ENCODE data around the gene LCMT2.
"Not testable (repeated sequence)": the region's sequence is repeated elsewhere in the genome, so short reads cannot be mapped to it uniquely, and the experiment has no call there.

LCMT2 gene

GRCh38 chr15:43302205-43302817 lies 28.1 kb downstream of the LCMT2 start, which contains the start of gene TGM7:
Gene TGM7, minus strand, starts transcription at chr15:43302255.
- H3K27me3 ChIP-seq (ENCODE audit: control insufficient read depth in 1 of 2, insufficient read depth in 2 of 2, low read length in 2 of 2): peaks cover 0 to 7% of the 10 kb centered on the region in 2 donors
- no peak within 1 kb of the TSS for H3K9ac ChIP-seq (ENCODE audit: low read length)
- H3K9me3 ChIP-seq (ENCODE audit: low read length): no peaks in the 10 kb centered on the region
- H3K36me3 ChIP-seq (ENCODE audit: insufficient read depth, low read length): no peaks in the 10 kb centered on the region
- no peak within 1 kb of the TSS for H3K4me3 ChIP-seq (ENCODE audit: low read depth in 1 of 2, low read length in 2 of 2)
- H3K27ac ChIP-seq (ENCODE audit: low read depth, low read length): no peak within 1 kb of the TSS
- H3K4me1 ChIP-seq (ENCODE audit: insufficient read depth, low read length): no peaks in the 10 kb centered on the region

- Histone ChIP-seq H3K9me3 (ENCODE audit: low read length) (no peaks in the 10 kb centered on the region), H3K4me3 (ENCODE audit: low read depth in 1 of 2, low read length in 2 of 2) (no peak overlapping the region), H3K27me3 (ENCODE audit: control insufficient read depth in 1 of 2, insufficient read depth in 2 of 2, low read length in 2 of 2) (peaks cover 10 to 13% of the 10 kb centered on the region in 2 donors), H3K36me3 (ENCODE audit: insufficient read depth, low read length) (no peaks in the 10 kb centered on the region), H3K9ac (ENCODE audit: low read length) (no peak overlapping the region), H3K4me1 (ENCODE audit: insufficient read depth, low read length) (no peaks in the 10 kb centered on the region), H3K27ac (ENCODE audit: low read depth, low read length) (no peak overlapping the region)
Observed at GRCh38 chr15:43299884-43300283, 30.5 kb downstream of the LCMT2 start.

GRCh38 chr15:43299411-43299810 lies 31.0 kb downstream of the LCMT2 start:
- H3K36me3 ChIP-seq (ENCODE audit: insufficient read depth, low read length): no peaks in the 10 kb centered on the region
- no peak overlapping the region for H3K4me3 ChIP-seq (ENCODE audit: low read depth in 1 of 2, low read length in 2 of 2)

GRCh38 chr15:43294091-43294706 lies 36.2 kb downstream of the LCMT2 start:
- H3K9me3 ChIP-seq (ENCODE audit: low read length): no peaks in the 10 kb centered on the region
- H3K4me1 ChIP-seq (ENCODE audit: insufficient read depth, low read length): peaks cover 3% of the 10 kb centered on the region
- H3K36me3 ChIP-seq (ENCODE audit: insufficient read depth, low read length): no peaks in the 10 kb centered on the region
- no peak overlapping the region for H3K4me3 ChIP-seq (ENCODE audit: low read depth in 1 of 2, low read length in 2 of 2)
- peaks cover 21 to 23% of the 10 kb centered on the region in 2 donors for H3K27me3 ChIP-seq (ENCODE audit: control insufficient read depth in 1 of 2, insufficient read depth in 2 of 2, low read length in 2 of 2)
- no peak overlapping the region for H3K9ac ChIP-seq (ENCODE audit: low read length)
- H3K27ac ChIP-seq (ENCODE audit: low read depth, low read length): no peak overlapping the region

More at GRCh38 chr15:43299411-43299810, 31.0 kb downstream of the LCMT2 start:
- Histone ChIP-seq H3K9me3 (ENCODE audit: low read length) (no peaks in the 10 kb centered on the region), H3K9ac (ENCODE audit: low read length) (no peak overlapping the region), H3K4me1 (ENCODE audit: insufficient read depth, low read length) (no peaks in the 10 kb centered on the region), H3K27ac (ENCODE audit: low read depth, low read length) (no peak overlapping the region), H3K27me3 (ENCODE audit: control insufficient read depth in 1 of 2, insufficient read depth in 2 of 2, low read length in 2 of 2) (peaks cover 15 to 18% of the 10 kb centered on the region in 2 donors)

- H3K9ac ChIP-seq (ENCODE audit: low read length): no peak overlapping the region
- no peak overlapping the region for H3K4me3 ChIP-seq (ENCODE audit: low read depth in 1 of 2, low read length in 2 of 2)
- peaks cover 21 to 23% of the 10 kb centered on the region in 2 donors for H3K27me3 ChIP-seq (ENCODE audit: control insufficient read depth in 1 of 2, insufficient read depth in 2 of 2, low read length in 2 of 2)
- H3K9me3 ChIP-seq (ENCODE audit: low read length): no peaks in the 10 kb centered on the region
- peaks cover 3% of the 10 kb centered on the region for H3K4me1 ChIP-seq (ENCODE audit: insufficient read depth, low read length)
- no peak overlapping the region for H3K27ac ChIP-seq (ENCODE audit: low read depth, low read length)
- H3K36me3 ChIP-seq (ENCODE audit: insufficient read depth, low read length): no peaks in the 10 kb centered on the region
Observed at GRCh38 chr15:43293432-43293831, 36.9 kb downstream of the LCMT2 start.

GRCh38 chr15:43292375-43293078 lies 37.8 kb downstream of the LCMT2 start:
- peaks cover 18 to 21% of the 10 kb centered on the region in 2 donors for H3K27me3 ChIP-seq (ENCODE audit: control insufficient read depth in 1 of 2, insufficient read depth in 2 of 2, low read length in 2 of 2)
- no peaks in the 10 kb centered on the region for H3K9me3 ChIP-seq (ENCODE audit: low read length)
- H3K36me3 ChIP-seq (ENCODE audit: insufficient read depth, low read length): no peaks in the 10 kb centered on the region
- no peak overlapping the region for H3K9ac ChIP-seq (ENCODE audit: low read length)
- H3K4me3 ChIP-seq (ENCODE audit: low read depth in 1 of 2, low read length in 2 of 2): no peak overlapping the region
- H3K4me1 ChIP-seq (ENCODE audit: insufficient read depth, low read length): peaks cover 3% of the 10 kb centered on the region
- no peak overlapping the region for H3K27ac ChIP-seq (ENCODE audit: low read depth, low read length)

GRCh38 chr15:43289656-43290055 lies 40.7 kb downstream of the LCMT2 start:
- not testable (repeated sequence) for H3K4me3 ChIP-seq (ENCODE audit: low read depth in 1 of 2, low read length in 2 of 2); H3K9ac ChIP-seq (ENCODE audit: low read length); H3K36me3 ChIP-seq (ENCODE audit: insufficient read depth, low read length); H3K4me1 ChIP-seq (ENCODE audit: insufficient read depth, low read length); H3K9me3 ChIP-seq (ENCODE audit: low read length); H3K27me3 ChIP-seq (ENCODE audit: control insufficient read depth in 1 of 2, insufficient read depth in 2 of 2, low read length in 2 of 2); H3K27ac ChIP-seq (ENCODE audit: low read depth, low read length)

GRCh38 chr15:43287254-43287653 lies 43.1 kb downstream of the LCMT2 start:
- Histone ChIP-seq H3K36me3 (ENCODE audit: insufficient read depth, low read length) (no peaks in the 10 kb centered on the region), H3K27ac (ENCODE audit: low read depth, low read length) (no peak overlapping the region), H3K9me3 (ENCODE audit: low read length) (no peaks in the 10 kb centered on the region), H3K9ac (ENCODE audit: low read length) (no peak overlapping the region), H3K27me3 (ENCODE audit: control insufficient read depth in 1 of 2, insufficient read depth in 2 of 2, low read length in 2 of 2) (no peaks in the 10 kb centered on the region), H3K4me1 (ENCODE audit: insufficient read depth, low read length) (no peaks in the 10 kb centered on the region), H3K4me3 (ENCODE audit: low read depth in 1 of 2, low read length in 2 of 2) (no peak overlapping the region)

- no peak overlapping the region for H3K27ac ChIP-seq (ENCODE audit: low read depth, low read length)
- H3K27me3 ChIP-seq (ENCODE audit: control insufficient read depth in 1 of 2, insufficient read depth in 2 of 2, low read length in 2 of 2): no peaks in the 10 kb centered on the region
- H3K9me3 ChIP-seq (ENCODE audit: low read length): no peaks in the 10 kb centered on the region
- no peaks in the 10 kb centered on the region for H3K36me3 ChIP-seq (ENCODE audit: insufficient read depth, low read length)
- no peak overlapping the region for H3K4me3 ChIP-seq (ENCODE audit: low read depth in 1 of 2, low read length in 2 of 2)
- no peak overlapping the region for H3K9ac ChIP-seq (ENCODE audit: low read length)
- no peaks in the 10 kb centered on the region for H3K4me1 ChIP-seq (ENCODE audit: insufficient read depth, low read length)
Observed at GRCh38 chr15:43286074-43286473, 44.3 kb downstream of the LCMT2 start.

- no peaks in the 10 kb centered on the region for H3K4me1 ChIP-seq (ENCODE audit: insufficient read depth, low read length)
- no peaks in the 10 kb centered on the region for H3K9me3 ChIP-seq (ENCODE audit: low read length)
- H3K27me3 ChIP-seq (ENCODE audit: control insufficient read depth in 1 of 2, insufficient read depth in 2 of 2, low read length in 2 of 2): no peaks in the 10 kb centered on the region
- H3K4me3 ChIP-seq (ENCODE audit: low read depth in 1 of 2, low read length in 2 of 2): no peak overlapping the region
- H3K27ac ChIP-seq (ENCODE audit: low read depth, low read length): no peak overlapping the region
- H3K9ac ChIP-seq (ENCODE audit: low read length): no peak overlapping the region
- no peaks in the 10 kb centered on the region for H3K36me3 ChIP-seq (ENCODE audit: insufficient read depth, low read length)
Observed at GRCh38 chr15:43285609-43286037, 44.8 kb downstream of the LCMT2 start.

- H3K4me3 ChIP-seq (ENCODE audit: low read depth in 1 of 2, low read length in 2 of 2): no peak overlapping the region
- no peaks in the 10 kb centered on the region for H3K4me1 ChIP-seq (ENCODE audit: insufficient read depth, low read length)
- H3K9me3 ChIP-seq (ENCODE audit: low read length): no peaks in the 10 kb centered on the region
- H3K27me3 ChIP-seq (ENCODE audit: control insufficient read depth in 1 of 2, insufficient read depth in 2 of 2, low read length in 2 of 2): no peaks in the 10 kb centered on the region
- no peaks in the 10 kb centered on the region for H3K36me3 ChIP-seq (ENCODE audit: insufficient read depth, low read length)
- H3K27ac ChIP-seq (ENCODE audit: low read depth, low read length): no peak overlapping the region
- H3K9ac ChIP-seq (ENCODE audit: low read length): no peak overlapping the region
Observed at GRCh38 chr15:43283526-43283925, 46.8 kb downstream of the LCMT2 start.
